Activated gamma-delta T cell (primary cell): ENCODE data around the gene CDH23.

Experiments used
- DNase-seq: peaks from one replicate; lab custom pipeline; 2025; lab: John Stamatoyannopoulos, UW

The CDH23 gene

DNA sequence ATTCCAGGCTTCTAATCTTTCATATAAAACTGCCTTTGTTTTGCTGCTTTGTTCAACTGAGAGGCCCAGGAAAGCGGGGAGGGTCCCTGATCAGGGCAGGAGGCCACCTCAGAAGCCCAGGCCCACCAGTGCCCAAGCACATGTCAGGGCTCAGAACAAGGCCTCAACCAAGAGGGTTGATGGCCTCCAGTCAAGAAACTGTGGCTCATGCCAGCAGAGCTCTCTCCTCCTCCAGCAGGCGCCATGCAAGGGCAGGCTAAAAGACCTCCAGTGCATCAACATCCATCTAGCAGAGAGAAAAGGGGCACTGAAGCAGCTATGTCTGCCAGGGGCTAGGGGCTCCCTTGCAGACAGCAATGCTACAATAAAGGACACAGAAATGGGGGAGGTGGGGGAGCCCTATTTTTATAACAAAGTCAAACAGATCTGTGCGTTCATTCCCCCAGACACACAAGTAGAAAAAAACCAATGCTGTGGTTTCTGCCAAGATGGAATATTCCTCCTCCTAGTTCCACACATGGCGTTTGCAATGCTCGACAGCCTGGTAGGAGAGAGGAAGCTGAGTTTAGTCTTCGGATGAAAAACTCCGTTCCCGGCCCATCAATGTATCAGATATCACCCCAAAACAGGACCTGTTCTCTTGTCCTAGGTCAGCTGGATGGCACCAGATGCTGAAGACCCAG, 420.4 kb downstream of the CDH23 start:
- no peak for DNase-seq

GRCh38 chr10:71817831-71818655, 421.3 kb downstream of the CDH23 start:
- no peak for DNase-seq

- DNase-seq: no peak
Measured at GRCh38 chr10:71818674-71819260, 422.0 kb downstream of the CDH23 start.

DNA sequence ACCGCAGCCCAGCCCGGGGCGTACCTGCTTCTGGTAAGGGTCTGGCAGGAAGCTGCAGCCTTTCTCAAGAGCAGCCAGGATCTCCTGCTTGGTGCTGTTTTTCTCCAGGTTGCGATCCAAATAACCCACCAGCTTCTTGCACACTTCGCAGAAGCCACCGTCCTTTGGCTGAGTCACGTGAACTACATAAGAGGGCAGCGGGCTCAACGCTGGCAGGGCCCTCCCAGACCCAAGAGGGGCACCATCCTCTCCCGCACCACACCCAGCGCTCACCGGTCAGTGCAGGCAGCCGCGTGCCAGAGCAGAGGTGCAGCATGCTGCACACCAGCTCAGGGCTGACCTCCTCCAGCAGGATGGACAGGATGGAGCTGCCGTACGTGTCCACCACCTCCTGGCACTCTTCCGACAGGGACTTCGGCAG, 422.7 kb downstream of the CDH23 start:
- DNase-seq: no peak

DNA sequence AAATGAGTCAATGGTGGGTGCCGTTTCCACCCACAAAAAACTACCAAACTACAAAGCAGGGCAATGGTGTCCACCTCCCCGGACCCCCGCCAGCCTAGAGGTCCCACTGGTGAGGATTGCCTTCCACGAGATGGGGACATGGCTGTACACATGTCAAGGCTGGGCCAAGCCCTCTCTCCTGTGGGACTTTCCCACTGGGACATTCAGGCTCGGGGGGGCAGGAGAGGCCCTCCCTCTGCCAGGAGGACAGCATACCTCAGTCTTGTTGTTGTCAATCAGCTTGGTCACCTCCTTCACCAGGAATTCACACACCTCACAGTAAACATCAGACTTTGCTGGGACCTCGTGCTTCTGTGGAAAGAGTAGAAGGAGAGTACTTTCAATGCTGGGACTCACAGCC, 423.3 kb downstream of the CDH23 start:
- DNase-seq: no peak

DNA sequence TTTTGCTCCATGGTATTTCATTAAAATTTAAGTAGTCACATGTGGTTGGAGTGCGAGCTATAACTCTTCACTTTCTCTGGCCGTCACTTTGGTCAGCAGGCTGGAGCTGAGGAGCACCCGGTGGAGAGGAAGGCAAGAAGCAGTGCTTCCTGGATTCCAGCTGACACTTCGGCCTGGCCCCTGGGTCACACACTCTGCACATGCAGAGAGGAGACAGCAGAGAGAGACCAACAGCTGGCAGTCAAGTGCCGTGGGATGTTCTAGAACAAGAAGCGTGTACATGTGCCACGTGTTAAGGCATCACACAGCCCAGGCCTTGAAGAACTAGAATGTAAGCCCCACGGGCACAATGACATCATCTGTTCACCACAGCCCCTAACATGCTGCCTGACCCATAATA, 424.2 kb downstream of the CDH23 start:
- DNase-seq: no peak

DNA sequence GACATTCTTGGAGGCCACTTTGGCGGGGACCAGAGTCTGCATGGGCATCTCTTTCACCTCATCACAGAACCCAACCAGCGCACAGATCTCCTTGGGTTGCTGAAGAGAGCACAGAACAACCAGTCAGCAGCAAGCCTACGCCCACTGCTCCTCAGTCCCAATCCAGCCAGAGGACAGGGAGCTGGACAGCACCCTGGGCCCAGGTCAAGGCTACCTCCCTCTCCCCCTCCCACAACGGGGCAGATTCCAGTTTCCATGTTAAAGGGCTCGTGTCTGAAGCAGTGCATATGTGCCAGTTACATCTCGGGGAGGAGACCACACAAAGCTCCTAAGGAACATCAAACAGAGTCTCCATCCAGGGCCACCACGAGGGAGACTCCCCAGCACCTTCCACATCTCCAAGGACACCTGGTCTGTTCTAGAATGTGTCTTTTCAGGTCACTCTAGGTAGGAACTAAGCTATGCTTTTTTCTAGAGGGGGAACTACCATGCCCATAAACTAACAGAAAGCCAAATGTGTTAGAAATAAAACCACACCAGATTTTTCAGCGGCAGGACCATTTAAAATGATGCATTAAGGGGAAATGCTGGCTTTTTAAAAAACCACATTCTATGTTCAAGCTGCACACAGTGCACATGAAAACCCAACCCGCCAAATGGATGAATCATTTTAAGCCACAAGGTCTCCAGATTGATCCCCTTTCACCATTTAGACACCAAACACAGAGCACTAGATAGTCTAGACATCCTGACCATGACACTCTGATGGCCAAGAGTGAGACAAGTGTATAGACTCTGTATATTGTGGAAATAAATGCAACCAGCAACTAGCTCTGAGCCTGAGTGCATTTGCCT, 425.4 kb downstream of the CDH23 start:
- no peak for DNase-seq

- no peak for DNase-seq
Measured at GRCh38 chr10:71823356-71823755, 426.6 kb downstream of the CDH23 start.

DNA sequence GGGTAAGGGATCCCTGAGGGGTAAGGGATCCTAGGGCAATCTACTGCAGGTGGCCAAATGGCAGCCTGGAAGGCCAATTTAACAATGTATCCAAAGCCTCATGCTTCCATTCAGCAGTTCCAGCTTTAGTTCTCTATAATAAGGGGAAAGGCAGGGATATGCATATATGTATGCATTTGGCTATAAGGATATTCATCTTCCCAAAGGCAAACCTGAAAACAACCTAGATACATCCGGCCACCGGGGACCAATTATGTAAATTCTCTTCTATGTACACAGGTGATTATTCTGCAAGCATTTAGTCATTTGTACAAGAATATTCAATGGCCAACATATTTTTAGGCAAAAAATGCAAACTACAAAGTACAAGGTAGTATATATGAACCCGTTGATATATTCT, 427.6 kb downstream of the CDH23 start:
- no peak for DNase-seq

DNA sequence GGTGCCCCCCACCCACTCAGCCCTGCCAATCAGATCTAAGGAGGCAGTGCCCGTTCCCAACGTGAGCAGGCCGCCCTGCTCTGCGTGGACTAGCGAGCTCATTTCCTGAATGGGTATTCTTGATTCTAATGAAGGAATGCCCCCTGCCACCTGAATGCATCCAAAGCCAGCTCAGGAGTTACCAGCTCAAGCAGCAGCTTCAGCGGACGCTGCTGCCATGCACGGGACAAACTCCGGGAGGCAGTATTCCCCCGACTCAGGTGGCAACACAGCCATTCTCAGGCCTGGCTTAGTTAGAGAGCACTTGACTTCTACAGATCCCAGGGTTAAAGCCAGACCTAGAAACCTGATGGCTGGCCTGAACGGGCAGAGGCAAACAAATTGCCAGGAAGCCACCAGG, 428.5 kb downstream of the CDH23 start:
- DNase-seq: no peak

GRCh38 chr10:71827852-71828251, 431.1 kb downstream of the CDH23 start:
- DNase-seq: no peak

- DNase-seq: no peak
Measured at GRCh38 chr10:71828702-71829101, 432.0 kb downstream of the CDH23 start.

DNA sequence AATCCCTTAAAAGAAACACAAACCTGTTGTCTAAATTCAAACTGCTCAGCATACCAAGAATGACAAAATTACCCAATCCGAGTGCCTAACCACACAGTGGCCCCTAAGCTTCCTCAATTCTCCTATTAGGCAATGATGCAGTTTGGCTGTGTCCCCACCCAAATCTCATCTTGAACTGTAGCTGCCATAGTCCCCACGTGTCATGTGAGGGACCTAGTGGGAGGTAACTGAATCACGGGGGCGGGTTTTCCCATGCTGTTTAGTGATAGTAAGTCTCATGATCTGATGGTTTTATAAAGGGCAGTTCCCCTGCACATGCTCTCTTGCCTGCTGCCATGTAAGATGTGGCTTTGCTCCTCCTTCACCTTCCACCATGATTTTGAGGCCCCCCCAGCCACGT, 432.5 kb downstream of the CDH23 start:
- DNase-seq: no peak

DNA sequence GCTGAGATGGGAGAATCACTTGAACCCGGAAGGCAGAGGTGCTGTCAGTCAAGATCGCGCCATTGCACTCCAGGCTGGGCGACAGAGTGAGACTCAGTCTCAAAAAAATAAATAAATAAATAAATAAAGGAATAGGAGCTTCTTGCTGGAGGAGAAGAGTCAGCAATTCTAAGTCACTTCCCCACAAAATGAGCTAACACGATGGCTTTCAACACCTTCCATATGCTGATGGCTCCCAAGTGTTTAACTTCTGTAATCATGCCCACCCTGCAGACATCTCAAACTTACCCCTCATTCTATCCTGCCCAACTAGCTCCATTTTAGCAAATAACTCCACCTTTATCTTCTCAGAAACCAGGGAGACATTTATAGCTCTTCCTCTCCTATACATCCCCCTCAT, 433.2 kb downstream of the CDH23 start:
- no peak for DNase-seq

- DNase-seq: no peak
Measured at GRCh38 chr10:71830726-71831125, 434.0 kb downstream of the CDH23 start.

GRCh38 chr10:71831646-71832552, 435.2 kb downstream of the CDH23 start:
- DNase-seq: no peak

DNA sequence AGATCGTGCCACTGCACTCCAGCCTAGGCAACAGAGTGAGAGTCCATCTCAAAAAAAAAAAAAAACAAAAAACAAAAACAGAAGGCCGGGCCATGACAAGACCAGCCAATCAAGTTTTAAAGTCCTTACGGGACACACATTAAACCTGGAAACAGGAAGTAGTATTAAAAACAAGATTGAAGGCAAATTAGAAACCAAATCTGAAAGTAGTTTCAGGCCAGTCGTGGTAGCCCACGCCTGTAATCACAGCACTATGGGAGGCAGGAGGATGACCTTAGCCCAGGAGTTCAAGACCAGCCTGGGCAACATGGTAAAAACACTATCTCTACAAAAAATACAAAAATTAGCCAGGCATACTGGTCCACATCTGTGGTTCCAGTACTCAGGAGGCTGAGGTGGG, 436.2 kb downstream of the CDH23 start:
- DNase-seq: no peak

DNA sequence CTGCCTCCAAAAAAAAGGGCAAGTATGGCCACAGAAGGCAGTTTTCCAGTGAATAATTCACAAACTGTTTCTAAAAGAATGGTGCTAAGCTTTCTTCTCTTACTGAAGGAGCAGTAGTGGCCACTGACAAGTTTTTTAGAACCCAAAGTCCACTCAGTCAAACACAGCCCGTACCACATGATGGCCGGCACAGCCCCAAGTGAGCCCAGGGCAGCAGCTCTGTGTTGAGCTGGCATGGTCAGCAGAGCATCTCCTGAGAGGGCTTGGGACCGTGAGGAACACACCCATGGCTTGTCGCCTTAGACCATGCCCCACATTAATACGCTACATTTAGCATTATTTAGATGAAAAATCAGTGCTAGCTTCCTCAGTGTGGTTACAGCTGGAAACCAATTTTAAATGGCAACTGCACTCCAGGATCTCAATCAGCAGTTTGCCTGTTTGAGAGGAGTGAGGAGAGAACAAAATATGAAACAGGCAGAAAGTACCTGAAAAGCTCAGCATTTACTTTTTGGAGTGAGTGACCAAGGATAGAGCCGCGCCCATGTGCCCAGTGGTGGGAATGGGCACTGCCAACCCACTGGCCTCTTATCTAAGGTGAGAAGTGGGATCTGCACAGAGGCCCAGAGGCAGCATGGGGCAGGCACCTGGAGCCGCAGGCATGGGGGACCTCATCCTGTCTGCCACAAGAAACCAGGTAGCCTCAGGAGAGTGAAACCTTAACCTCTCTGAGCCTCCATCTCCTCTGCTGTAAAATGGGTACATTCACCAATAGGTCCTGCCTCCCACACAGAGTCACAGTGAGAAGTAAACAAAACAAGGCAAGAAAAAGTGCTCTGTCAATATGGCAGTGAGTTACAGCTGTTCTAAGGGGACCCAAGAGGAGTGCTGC, 437.0 kb downstream of the CDH23 start:
- DNase-seq: no peak

DNA sequence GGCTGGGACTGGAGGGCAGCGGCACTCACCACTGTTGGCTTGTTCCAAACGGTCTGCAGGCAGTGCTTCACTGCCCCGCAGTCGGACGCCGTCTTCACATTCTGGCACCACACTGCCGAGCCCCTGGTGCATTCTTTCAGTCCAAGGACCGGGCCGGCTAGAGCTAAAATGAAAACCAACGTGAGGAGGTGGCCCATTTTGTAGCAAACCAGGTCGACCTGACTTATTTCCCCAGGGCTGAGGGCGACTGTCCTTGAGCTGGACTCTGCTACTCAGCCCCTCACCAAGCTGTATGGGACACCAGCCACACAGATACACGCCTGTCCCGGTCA, 437.6 kb downstream of the CDH23 start:
- no peak for DNase-seq
